NCI-H1092 treated with DMSO at 0.1 percent for 48 hours (cell line): Measurements from ENCODE around the gene PTPN23.
A peak's percentile ranks its signal among the peaks of the same experiment; 100 is the strongest.

Experiments
- DNase-seq: peaks from one replicate; lab custom pipeline; 2025; lab: John Stamatoyannopoulos, UW

Gene PTPN23

DNA sequence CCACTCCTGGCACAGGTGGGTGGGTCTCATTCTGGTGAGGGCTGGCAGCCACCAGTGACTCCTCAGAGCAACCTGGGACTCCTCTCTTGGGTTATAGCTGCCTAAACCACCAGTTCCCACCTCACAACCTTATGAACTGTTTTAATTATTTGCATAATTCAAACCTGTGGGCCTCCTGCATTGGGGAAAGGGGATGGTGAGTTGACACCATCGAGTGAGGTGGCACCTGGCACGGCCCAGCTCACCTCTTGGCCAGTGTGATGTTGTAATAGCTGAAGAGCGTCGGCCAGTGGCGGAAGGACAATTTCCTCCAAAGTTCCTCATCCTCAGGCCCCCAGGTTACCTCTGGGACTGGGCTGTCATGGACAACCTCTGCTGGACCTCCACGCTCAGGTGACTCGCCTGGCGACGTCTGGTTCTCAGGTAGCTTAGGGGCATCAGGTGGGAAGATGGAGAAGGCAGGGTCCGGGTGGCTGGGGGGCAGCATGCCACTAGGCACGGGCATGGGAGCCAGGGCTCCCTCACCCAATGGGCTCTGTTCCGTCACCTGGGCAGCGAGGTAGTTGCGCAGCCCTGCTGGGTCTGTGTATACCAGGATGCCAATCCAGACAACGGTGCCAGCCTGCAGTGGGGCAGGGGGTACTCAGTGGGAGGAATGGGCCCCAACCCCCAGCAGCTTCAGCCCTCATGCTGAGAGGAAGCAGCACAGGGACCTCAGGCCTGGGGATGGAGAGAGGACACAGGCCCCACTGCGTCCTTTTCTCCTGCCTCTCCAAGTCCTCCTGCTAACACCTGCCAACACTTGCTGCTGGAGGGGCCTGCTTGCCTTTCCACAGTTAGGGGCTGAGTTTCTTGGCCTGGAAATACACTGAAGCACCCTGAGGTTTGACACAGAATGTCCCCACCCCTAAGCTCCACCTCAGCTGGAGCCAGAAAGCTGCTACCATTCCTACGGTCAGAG is 38.5 kb downstream of the PTPN23 start:
- no peak for DNase-seq

- no peak for DNase-seq
Observed at GRCh38 chr3:47420044-47420430, 39.2 kb downstream of the PTPN23 start.

- DNase-seq: peak; percentile 60
Observed at GRCh38 chr3:47420511-47421484, 40.0 kb downstream of the PTPN23 start.

GRCh38 chr3:47421741-47422649 is 41.2 kb downstream of the PTPN23 start:
- peak; percentile 17 for DNase-seq

GRCh38 chr3:47422743-47423142 is 41.9 kb downstream of the PTPN23 start:
- no peak for DNase-seq

- DNase-seq: no peak
Observed at GRCh38 chr3:47423548-47424145, 42.8 kb downstream of the PTPN23 start.

GRCh38 chr3:47424434-47425382 is 43.9 kb downstream of the PTPN23 start:
- no peak for DNase-seq

GRCh38 chr3:47425383-47425778 is 44.6 kb downstream of the PTPN23 start:
- no peak for DNase-seq

DNA sequence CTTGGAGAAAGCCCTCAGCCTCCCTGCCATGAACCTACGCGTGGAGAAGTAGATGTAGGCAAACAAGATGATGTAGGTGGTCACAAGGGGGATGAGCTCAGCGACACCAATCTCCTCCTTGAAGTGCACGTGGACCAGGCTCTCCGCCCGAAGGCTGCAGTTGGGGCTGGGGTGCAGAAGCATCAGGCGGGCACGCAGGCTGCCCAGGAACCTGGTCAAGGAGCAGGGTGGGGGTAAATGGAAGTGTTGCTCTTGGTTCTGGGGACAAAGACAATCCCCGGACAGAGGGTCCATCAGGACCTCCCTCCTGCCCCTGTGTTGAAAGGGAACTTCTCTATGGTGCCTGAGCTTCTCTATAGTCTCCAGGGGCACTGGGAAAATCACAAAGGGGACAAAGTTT is 45.1 kb downstream of the PTPN23 start:
- no peak for DNase-seq

DNA sequence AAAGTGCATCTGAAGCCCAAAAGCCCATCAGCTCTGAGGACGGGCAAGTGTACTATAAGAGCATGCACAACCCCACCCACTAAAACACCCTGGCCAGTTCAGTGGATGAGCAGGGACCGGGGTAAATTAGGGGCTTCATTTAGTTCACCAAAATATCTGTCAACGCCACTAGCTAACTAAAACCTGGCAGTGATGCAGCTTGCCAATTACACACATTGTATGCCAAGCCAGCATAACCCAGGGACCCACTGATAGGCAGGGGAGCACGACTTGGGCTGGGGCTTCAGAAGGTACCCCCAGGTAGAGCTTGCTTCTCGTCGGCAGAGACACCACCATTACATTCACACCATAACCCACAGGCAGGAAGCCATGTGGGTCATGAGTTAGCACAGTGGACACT is 47.0 kb downstream of the PTPN23 start:
- DNase-seq: no peak

- no peak for DNase-seq
Observed at GRCh38 chr3:47428662-47429061, 47.8 kb downstream of the PTPN23 start.

- DNase-seq: no peak
Observed at GRCh38 chr3:47429476-47430270, 48.9 kb downstream of the PTPN23 start.

DNA sequence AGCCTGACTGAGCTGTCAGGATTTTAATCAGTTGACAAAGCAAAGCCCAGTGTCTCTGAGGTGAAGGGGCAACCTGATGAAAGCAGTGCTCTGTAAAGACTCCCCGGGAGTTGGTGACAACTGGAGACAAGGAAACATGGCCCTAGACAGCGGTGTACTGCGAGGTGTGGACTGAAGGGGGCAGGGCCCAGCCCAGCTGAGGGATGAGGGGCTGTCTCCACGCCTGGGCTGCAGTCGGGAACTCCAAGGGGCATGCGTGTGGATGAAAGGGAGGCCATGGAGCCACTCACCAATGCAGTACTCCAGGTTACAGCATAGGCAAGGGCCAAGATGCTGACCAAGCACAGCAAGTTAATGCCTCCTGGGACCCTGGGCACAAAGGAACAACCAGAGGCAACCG is 49.8 kb downstream of the PTPN23 start:
- no peak for DNase-seq

GRCh38 chr3:47431225-47431624 is 50.4 kb downstream of the PTPN23 start:
- no peak for DNase-seq

DNA sequence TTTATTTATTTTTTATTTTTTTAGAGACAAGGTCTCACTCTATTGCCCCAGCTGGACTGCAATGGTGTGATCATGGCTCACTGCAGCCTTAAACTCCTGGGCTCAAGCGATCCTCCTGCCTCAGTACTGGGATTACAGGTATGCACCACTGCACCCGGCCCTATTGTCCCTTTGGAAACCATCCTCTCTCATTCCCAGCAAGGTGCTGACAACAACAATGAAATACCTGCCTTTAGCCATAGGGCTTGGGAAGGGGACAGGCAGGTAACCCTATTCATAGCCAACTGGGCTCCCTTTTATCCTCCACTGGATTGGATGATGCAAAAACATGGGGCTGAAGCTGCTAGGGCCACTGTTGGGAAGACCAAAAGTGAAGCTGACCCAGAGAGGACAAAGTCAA is 51.9 kb downstream of the PTPN23 start:
- DNase-seq: no peak

- DNase-seq: no peak
Observed at GRCh38 chr3:47433796-47434195, 53.0 kb downstream of the PTPN23 start.

- no peak for DNase-seq
Observed at GRCh38 chr3:47434849-47435248, 54.0 kb downstream of the PTPN23 start.

GRCh38 chr3:47436180-47436579 is 55.4 kb downstream of the PTPN23 start:
- no peak for DNase-seq

- DNase-seq: no peak
Observed at GRCh38 chr3:47440131-47440530, 59.3 kb downstream of the PTPN23 start.
